ENCODE data around the gene ESPL1. TPM values are rescaled to one million over a fixed set of nuclear protein-coding genes. Genes with fewer than 3 reads are reported as not detected.
A peak's percentile ranks its signal among the peaks of the same experiment; 100 is the strongest.

Gene ESPL1
- total and polyA plus RNA-seq, 2 of the 13 experiments (the other 11 are each of a cell fraction or from before 2014, with no cell fraction given), result 5.8 to 11.5 TPM

GRCh38 chr12:53219292-53219955 is 48.7 kb upstream of the ESPL1 start (continued):
- TF ChIP-seq, protein P1, sequence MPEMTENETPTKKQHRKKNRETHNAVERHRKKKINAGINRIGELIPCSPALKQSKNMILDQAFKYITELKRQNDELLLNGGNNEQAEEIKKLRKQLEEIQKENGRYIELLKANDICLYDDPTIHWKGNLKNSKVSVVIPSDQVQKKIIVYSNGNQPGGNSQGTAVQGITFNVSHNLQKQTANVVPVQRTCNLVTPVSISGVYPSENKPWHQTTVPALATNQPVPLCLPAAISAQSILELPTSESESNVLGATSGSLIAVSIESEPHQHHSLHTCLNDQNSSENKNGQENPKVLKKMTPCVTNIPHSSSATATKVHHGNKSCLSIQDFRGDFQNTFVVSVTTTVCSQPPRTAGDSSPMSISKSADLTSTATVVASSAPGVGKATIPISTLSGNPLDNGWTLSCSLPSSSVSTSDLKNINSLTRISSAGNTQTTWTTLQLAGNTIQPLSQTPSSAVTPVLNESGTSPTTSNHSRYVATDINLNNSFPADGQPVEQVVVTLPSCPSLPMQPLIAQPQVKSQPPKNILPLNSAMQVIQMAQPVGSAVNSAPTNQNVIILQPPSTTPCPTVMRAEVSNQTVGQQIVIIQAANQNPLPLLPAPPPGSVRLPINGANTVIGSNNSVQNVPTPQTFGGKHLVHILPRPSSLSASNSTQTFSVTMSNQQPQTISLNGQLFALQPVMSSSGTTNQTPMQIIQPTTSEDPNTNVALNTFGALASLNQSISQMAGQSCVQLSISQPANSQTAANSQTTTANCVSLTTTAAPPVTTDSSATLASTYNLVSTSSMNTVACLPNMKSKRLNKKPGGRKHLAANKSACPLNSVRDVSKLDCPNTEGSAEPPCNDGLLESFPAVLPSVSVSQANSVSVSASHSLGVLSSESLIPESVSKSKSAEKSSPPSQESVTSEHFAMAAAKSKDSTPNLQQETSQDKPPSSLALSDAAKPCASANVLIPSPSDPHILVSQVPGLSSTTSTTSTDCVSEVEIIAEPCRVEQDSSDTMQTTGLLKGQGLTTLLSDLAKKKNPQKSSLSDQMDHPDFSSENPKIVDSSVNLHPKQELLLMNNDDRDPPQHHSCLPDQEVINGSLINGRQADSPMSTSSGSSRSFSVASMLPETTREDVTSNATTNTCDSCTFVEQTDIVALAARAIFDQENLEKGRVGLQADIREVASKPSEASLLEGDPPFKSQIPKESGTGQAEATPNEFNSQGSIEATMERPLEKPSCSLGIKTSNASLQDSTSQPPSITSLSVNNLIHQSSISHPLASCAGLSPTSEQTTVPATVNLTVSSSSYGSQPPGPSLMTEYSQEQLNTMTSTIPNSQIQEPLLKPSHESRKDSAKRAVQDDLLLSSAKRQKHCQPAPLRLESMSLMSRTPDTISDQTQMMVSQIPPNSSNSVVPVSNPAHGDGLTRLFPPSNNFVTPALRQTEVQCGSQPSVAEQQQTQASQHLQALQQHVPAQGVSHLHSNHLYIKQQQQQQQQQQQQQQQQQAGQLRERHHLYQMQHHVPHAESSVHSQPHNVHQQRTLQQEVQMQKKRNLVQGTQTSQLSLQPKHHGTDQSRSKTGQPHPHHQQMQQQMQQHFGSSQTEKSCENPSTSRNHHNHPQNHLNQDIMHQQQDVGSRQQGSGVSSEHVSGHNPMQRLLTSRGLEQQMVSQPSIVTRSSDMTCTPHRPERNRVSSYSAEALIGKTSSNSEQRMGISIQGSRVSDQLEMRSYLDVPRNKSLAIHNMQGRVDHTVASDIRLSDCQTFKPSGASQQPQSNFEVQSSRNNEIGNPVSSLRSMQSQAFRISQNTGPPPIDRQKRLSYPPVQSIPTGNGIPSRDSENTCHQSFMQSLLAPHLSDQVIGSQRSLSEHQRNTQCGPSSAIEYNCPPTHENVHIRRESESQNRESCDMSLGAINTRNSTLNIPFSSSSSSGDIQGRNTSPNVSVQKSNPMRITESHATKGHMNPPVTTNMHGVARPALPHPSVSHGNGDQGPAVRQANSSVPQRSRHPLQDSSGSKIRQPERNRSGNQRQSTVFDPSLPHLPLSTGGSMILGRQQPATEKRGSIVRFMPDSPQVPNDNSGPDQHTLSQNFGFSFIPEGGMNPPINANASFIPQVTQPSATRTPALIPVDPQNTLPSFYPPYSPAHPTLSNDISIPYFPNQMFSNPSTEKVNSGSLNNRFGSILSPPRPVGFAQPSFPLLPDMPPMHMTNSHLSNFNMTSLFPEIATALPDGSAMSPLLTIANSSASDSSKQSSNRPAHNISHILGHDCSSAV (CRISPR knock-in tag; IDR thresholded peaks at IDR 0.05; ENCODE audit: borderline replicate concordance), result no peak
- TF ChIP-seq ADNP (CRISPR knock-in tag; IDR thresholded peaks at IDR 0.05) (no peak), EEA1 (CRISPR knock-in tag; IDR thresholded peaks at IDR 0.05; ENCODE audit: borderline replicate concordance) (no peak), CBX1 (IDR thresholded peaks at IDR 0.05; ENCODE audit: low read depth) (no peak), RELA (CRISPR knock-in tag; IDR thresholded peaks at IDR 0.05) (no peak), ZNF598 (CRISPR knock-in tag; IDR thresholded peaks at IDR 0.05; ENCODE audit: borderline replicate concordance) (no peak), ZNF17 (CRISPR knock-in tag; IDR thresholded peaks at IDR 0.05) (no peak), ZFP91 (CRISPR knock-in tag; IDR thresholded peaks at IDR 0.05; ENCODE audit: borderline replicate concordance) (peak; percentile 98), SNAPC2 (CRISPR knock-in tag; IDR thresholded peaks at IDR 0.05) (no peak), ZMYM3 (CRISPR knock-in tag; IDR thresholded peaks at IDR 0.05) (0 out of 2 replicates have a peak, but pooled peaks have one; percentile 21), ZNF777 (CRISPR knock-in tag; IDR thresholded peaks at IDR 0.05) (0 out of 2 replicates have a peak, but pooled peaks have one; percentile 36), SOX5 (CRISPR knock-in tag; IDR thresholded peaks at IDR 0.05; ENCODE audit: borderline replicate concordance) (no peak)
- TF ChIP-seq, protein P2, sequence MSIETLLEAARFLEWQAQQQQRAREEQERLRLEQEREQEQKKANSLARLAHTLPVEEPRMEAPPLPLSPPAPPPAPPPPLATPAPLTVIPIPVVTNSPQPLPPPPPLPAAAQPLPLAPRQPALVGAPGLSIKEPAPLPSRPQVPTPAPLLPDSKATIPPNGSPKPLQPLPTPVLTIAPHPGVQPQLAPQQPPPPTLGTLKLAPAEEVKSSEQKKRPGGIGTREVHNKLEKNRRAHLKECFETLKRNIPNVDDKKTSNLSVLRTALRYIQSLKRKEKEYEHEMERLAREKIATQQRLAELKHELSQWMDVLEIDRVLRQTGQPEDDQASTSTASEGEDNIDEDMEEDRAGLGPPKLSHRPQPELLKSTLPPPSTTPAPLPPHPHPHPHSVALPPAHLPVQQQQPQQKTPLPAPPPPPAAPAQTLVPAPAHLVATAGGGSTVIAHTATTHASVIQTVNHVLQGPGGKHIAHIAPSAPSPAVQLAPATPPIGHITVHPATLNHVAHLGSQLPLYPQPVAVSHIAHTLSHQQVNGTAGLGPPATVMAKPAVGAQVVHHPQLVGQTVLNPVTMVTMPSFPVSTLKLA (IDR thresholded peaks at IDR 0.05), result no peak
- TF ChIP-seq, protein P3, sequence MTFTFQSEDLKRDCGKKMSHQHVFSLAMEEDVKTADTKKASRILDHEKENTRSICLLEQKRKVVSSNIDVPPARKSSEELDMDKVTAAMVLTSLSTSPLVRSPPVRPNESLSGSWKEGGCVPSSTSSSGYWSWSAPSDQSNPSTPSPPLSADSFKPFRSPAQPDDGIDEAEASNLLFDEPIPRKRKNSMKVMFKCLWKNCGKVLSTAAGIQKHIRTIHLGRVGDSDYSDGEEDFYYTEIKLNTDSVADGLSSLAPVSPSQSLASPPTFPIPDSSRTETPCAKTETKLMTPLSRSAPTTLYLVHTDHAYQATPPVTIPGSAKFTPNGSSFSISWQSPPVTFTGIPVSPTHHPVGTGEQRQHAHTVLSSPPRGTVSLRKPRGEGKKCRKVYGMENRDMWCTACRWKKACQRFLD (CRISPR knock-in tag; IDR thresholded peaks at IDR 0.05; ENCODE audit: borderline replicate concordance), result no peak

All from HepG2 (cell line).